Measurements from ENCODE around the gene HNRNPUL1. TPM values are rescaled to one million over a fixed set of nuclear protein-coding genes. Genes with fewer than 3 reads are reported as not detected.

Gene HNRNPUL1
- total and polyA plus RNA-seq, 2 donors (not counting 1 experiment from before 2014, with no cell fraction given), result 60.7 to 273 TPM

GRCh38 chr19:41295499-41295898 is 31.3 kb downstream of the HNRNPUL1 start:
- Histone ChIP-seq H4K20me1 (ENCODE audit: control insufficient read depth, insufficient read depth, low read length, poor library complexity, severe bottlenecking) (peaks cover 9% of the 10 kb centered on the region), H3K27ac (ENCODE audit: low read length in 2 of 2) (peak overlapping the region in 1 of 2 donors; percentile 100), H2AFZ (ENCODE audit: insufficient read depth, low read depth, low read length, poor library complexity, severe bottlenecking) (no peak overlapping the region), H3K4me1 (ENCODE audit: control insufficient read depth in 2 of 2, insufficient read depth in 2 of 2, low read length in 2 of 2) (peaks cover 34 to 40% of the 10 kb centered on the region in 2 donors), H3K4me2 (replicated peaks; ENCODE audit: low read depth, low read length, poor library complexity, severe bottlenecking) (no peak overlapping the region), H3K4me3 (ENCODE audit: control extremely low read depth in 1 of 5, extremely low read depth in 1 of 5, insufficient read depth in 1 of 5, low read depth in 2 of 5, low read length in 4 of 5) (no peak overlapping the region), H3K27me3 (replicated peaks in 1 of 4; ENCODE audit: control extremely low read depth in 1 of 4, control insufficient read depth in 3 of 4, insufficient read depth in 4 of 4, low read length in 3 of 4) (no peaks in the 10 kb centered on the region), H3K36me3 (replicated peaks in 1 of 2; ENCODE audit: control extremely low read depth in 1 of 2, control insufficient read depth in 1 of 2, extremely low read depth in 1 of 2, insufficient read depth in 2 of 2, low read length in 1 of 2) (peaks cover 2 to 93% of the 10 kb centered on the region in 2 experiments), H3K9me3 (ENCODE audit: control extremely low read depth in 1 of 3, control insufficient read depth in 2 of 3, insufficient read depth in 1 of 3, low read length in 2 of 3) (no peaks in the 10 kb centered on the region), H3K79me2 (ENCODE audit: control insufficient read depth, insufficient read depth, low read length) (peaks cover 43% of the 10 kb centered on the region), H3K9ac (ENCODE audit: low read length) (no peak overlapping the region)
- Mint-ChIP-seq H3K4me1 (peaks cover 44% of the 10 kb centered on the region), H3K4me3 (no peak overlapping the region), H3K9me3 (ENCODE audit: insufficient read depth) (no peaks in the 10 kb centered on the region), H3K27ac (peak overlapping the region; percentile 32), H3K27me3 (no peaks in the 10 kb centered on the region)
- no peak for TF ChIP-seq CTCF (IDR thresholded peaks at IDR 0.05)
- no peak for TF ChIP-seq EZH2 (IDR thresholded peaks at IDR 0.05; ENCODE audit: borderline replicate concordance, insufficient read depth, low read depth, low read length, poor library complexity, severe bottlenecking)
- 93% methylated on average over 4 of the region's 6 CpGs for WGBS (ENCODE audit: insufficient coverage)
- CTCF ChIA-PET, result interaction anchor here (1.5 kb wide), 1 partner anchor 10 kb away, joined by 4 read pairs; no protein-coding TSS in a partner anchor
- POLR2A ChIA-PET, result no interaction called here
- no peak for DNase-seq
- no peak for ATAC-seq (ENCODE audit: low read depth)
- intact Hi-C loops (cut with micrococcal nuclease), result loop anchor here (10.0 kb wide), 1 partner anchor 891 kb away; no protein-coding TSS in a partner anchor

- WGBS (ENCODE audit: insufficient coverage), result 64% methylated on average over 2 of the region's 2 CpGs
- peaks cover 38% of the 10 kb centered on the region for H3K79me2 ChIP-seq (ENCODE audit: control insufficient read depth, insufficient read depth, low read length)
- H3K4me1 ChIP-seq (ENCODE audit: control insufficient read depth in 2 of 2, insufficient read depth in 2 of 2, low read length in 2 of 2), result peaks cover 39 to 45% of the 10 kb centered on the region in 2 donors
- CTCF ChIA-PET, result interaction anchor here (1.0 to 3.3 kb wide), 4 partner anchors 10 to 68 kb away, joined by 3 to 41 read pairs (median 12); partner anchors contain the start of gene HNRNPUL1
- H3K4me1 Mint-ChIP-seq, result peaks cover 54% of the 10 kb centered on the region
- intact Hi-C loops (cut with micrococcal nuclease), result loop anchor here (10.0 kb wide), 1 partner anchor 892 kb away; no protein-coding TSS in a partner anchor
- peak overlapping the region; percentile 75 for H3K9ac ChIP-seq (ENCODE audit: low read length)
- TF ChIP-seq EZH2 (IDR thresholded peaks at IDR 0.05; ENCODE audit: borderline replicate concordance, insufficient read depth, low read depth, low read length, poor library complexity, severe bottlenecking) (no peak), CTCF (IDR thresholded peaks at IDR 0.05) (no peak)
- H3K36me3 ChIP-seq (replicated peaks in 1 of 2; ENCODE audit: control extremely low read depth in 1 of 2, control insufficient read depth in 1 of 2, extremely low read depth in 1 of 2, insufficient read depth in 2 of 2, low read length in 1 of 2), result peaks cover 2 to 96% of the 10 kb centered on the region in 2 experiments
- H4K20me1 ChIP-seq (ENCODE audit: control insufficient read depth, insufficient read depth, low read length, poor library complexity, severe bottlenecking), result peaks cover 3% of the 10 kb centered on the region
- peak overlapping the region; percentile 83 to 100 for H3K27ac ChIP-seq (ENCODE audit: low read length in 2 of 2)
- H3K27me3 Mint-ChIP-seq, result no peaks in the 10 kb centered on the region
- no peak overlapping the region for H2AFZ ChIP-seq (ENCODE audit: insufficient read depth, low read depth, low read length, poor library complexity, severe bottlenecking)
- DNase-seq, result no peak
- H3K4me3 ChIP-seq (ENCODE audit: control extremely low read depth in 1 of 5, extremely low read depth in 1 of 5, insufficient read depth in 1 of 5, low read depth in 2 of 5, low read length in 4 of 5), result no peak overlapping the region
- no peaks in the 10 kb centered on the region for H3K9me3 ChIP-seq (ENCODE audit: control extremely low read depth in 1 of 3, control insufficient read depth in 2 of 3, insufficient read depth in 1 of 3, low read length in 2 of 3)
- H3K27ac Mint-ChIP-seq, result peak overlapping the region; percentile 98
- ATAC-seq (ENCODE audit: low read depth), result no peak
- POLR2A ChIA-PET, result interaction anchor here (2.0 kb wide), 1 partner anchor 33 kb away, joined by 15 read pairs; the partner anchor contains the start of gene HNRNPUL1
- H3K9me3 Mint-ChIP-seq (ENCODE audit: insufficient read depth), result no peaks in the 10 kb centered on the region
- no peak overlapping the region for H3K4me3 Mint-ChIP-seq
- H3K4me2 ChIP-seq (replicated peaks; ENCODE audit: low read depth, low read length, poor library complexity, severe bottlenecking), result no peak overlapping the region
- H3K27me3 ChIP-seq (replicated peaks in 1 of 4; ENCODE audit: control extremely low read depth in 1 of 4, control insufficient read depth in 3 of 4, insufficient read depth in 4 of 4, low read length in 3 of 4), result no peaks in the 10 kb centered on the region
Observed at GRCh38 chr19:41296433-41296871, 32.3 kb downstream of the HNRNPUL1 start.

Data from B cell (primary cell).